HG02798 (cell line): Measurements from ENCODE around the gene IPO7.
"Not testable (repeated sequence)": the region's sequence is repeated elsewhere in the genome, so short reads cannot be mapped to it uniquely, and the experiment has no call there.

Experiments used
- ATAC-seq: cut with Tn5 transposase; IDR thresholded peaks from one replicate; pipeline ENCODE4 v1.9.1; 2021; ENCODE audit warnings: mild to moderate bottlenecking; ENCODE audit not compliant: unreplicated experiment, poor library complexity

The IPO7 gene

GRCh38 chr11:9384535-9385326, at the start of gene IPO7:
Gene IPO7, plus strand, starts transcription at chr11:9384652. Its CDS starts 112 bp downstream, at chr11:9384764.
- ATAC-seq, result peak; percentile 93

GRCh38 chr11:9341638-9342178, 42.7 kb upstream of the IPO7 start:
- no peak for ATAC-seq

GRCh38 chr11:9344061-9344680, 40.3 kb upstream of the IPO7 start:
- no peak for ATAC-seq

GRCh38 chr11:9347100-9347499, 37.4 kb upstream of the IPO7 start:
- ATAC-seq, result no peak

GRCh38 chr11:9347779-9348178, 36.7 kb upstream of the IPO7 start:
- not testable (repeated sequence) for ATAC-seq

GRCh38 chr11:9351321-9351881, 33.1 kb upstream of the IPO7 start:
- no peak for ATAC-seq

GRCh38 chr11:9357041-9357440, 27.4 kb upstream of the IPO7 start:
- ATAC-seq, result no peak

GRCh38 chr11:9360862-9361622, 23.4 kb upstream of the IPO7 start:
- not testable (repeated sequence) for ATAC-seq

- ATAC-seq, result no peak
Measured at GRCh38 chr11:9362393-9362863, 22.0 kb upstream of the IPO7 start.

- ATAC-seq, result peak; percentile 99
Measured at GRCh38 chr11:9363954-9364912, 20.2 kb upstream of the IPO7 start.

- ATAC-seq, result no peak
Measured at GRCh38 chr11:9367551-9367950, 16.9 kb upstream of the IPO7 start.

- ATAC-seq, result no peak
Measured at GRCh38 chr11:9377036-9377435, 7.4 kb upstream of the IPO7 start.

GRCh38 chr11:9379041-9379440, 5.4 kb upstream of the IPO7 start:
- no peak for ATAC-seq

- no peak for ATAC-seq
Measured at GRCh38 chr11:9380773-9381172, 3.7 kb upstream of the IPO7 start.

GRCh38 chr11:9385327-9385899, 961 bp downstream of the IPO7 start:
- peak; percentile 6 for ATAC-seq

- no peak for ATAC-seq
Measured at GRCh38 chr11:9386086-9386485, 1.6 kb downstream of the IPO7 start.

GRCh38 chr11:9386901-9387300, 2.4 kb downstream of the IPO7 start:
- ATAC-seq, result no peak

- ATAC-seq, result no peak
Measured at GRCh38 chr11:9396310-9396709, 11.9 kb downstream of the IPO7 start.

- peak; percentile 66 for ATAC-seq
Measured at GRCh38 chr11:9396752-9397151, 12.3 kb downstream of the IPO7 start.
